ENCODE results near the gene NEIL3.

Gene NEIL3

GRCh38 chr4:177371461-177371860, 61.8 kb downstream of the NEIL3 start:
- no peak for DNase-seq (ENCODE audit: low read depth)

- no peak for DNase-seq (ENCODE audit: low read depth)
Measured at GRCh38 chr4:177374966-177375365, 65.3 kb downstream of the NEIL3 start.

- no peak for DNase-seq (ENCODE audit: low read depth)
Measured at GRCh38 chr4:177375372-177375771, 65.7 kb downstream of the NEIL3 start.

- no peak for DNase-seq (ENCODE audit: low read depth)
Measured at GRCh38 chr4:177376024-177376423, 66.3 kb downstream of the NEIL3 start.

- DNase-seq (ENCODE audit: low read depth), result no peak
Measured at GRCh38 chr4:177380730-177381287, 71.1 kb downstream of the NEIL3 start.

GRCh38 chr4:177381762-177382310, 72.2 kb downstream of the NEIL3 start:
- no peak for DNase-seq (ENCODE audit: low read depth)

GRCh38 chr4:177384856-177385397, 75.3 kb downstream of the NEIL3 start:
- no peak for DNase-seq (ENCODE audit: low read depth)

- no peak for DNase-seq (ENCODE audit: low read depth)
Measured at GRCh38 chr4:177385576-177386277, 76.1 kb downstream of the NEIL3 start.

- DNase-seq (ENCODE audit: low read depth), result no peak
Measured at GRCh38 chr4:177386278-177386815, 76.7 kb downstream of the NEIL3 start.

GRCh38 chr4:177391287-177391686, 81.6 kb downstream of the NEIL3 start:
- no peak for DNase-seq (ENCODE audit: low read depth)

GRCh38 chr4:177391953-177392352, 82.3 kb downstream of the NEIL3 start:
- DNase-seq (ENCODE audit: low read depth), result no peak

- DNase-seq (ENCODE audit: low read depth), result no peak
Measured at GRCh38 chr4:177393236-177393635, 83.6 kb downstream of the NEIL3 start.

- no peak for DNase-seq (ENCODE audit: low read depth)
Measured at GRCh38 chr4:177396352-177396751, 86.7 kb downstream of the NEIL3 start.

GRCh38 chr4:177400030-177400429, 90.4 kb downstream of the NEIL3 start:
- no peak for DNase-seq (ENCODE audit: low read depth)

- no peak for DNase-seq (ENCODE audit: low read depth)
Measured at GRCh38 chr4:177401658-177402273, 92.1 kb downstream of the NEIL3 start.

GRCh38 chr4:177403746-177404145, 94.1 kb downstream of the NEIL3 start:
- DNase-seq (ENCODE audit: low read depth), result no peak

GRCh38 chr4:177404342-177404741, 94.7 kb downstream of the NEIL3 start:
- no peak for DNase-seq (ENCODE audit: low read depth)

- DNase-seq (ENCODE audit: low read depth), result no peak
Measured at GRCh38 chr4:177404986-177405385, 95.3 kb downstream of the NEIL3 start.

GRCh38 chr4:177405508-177405907, 95.8 kb downstream of the NEIL3 start:
- no peak for DNase-seq (ENCODE audit: low read depth)

- DNase-seq (ENCODE audit: low read depth), result no peak
Measured at GRCh38 chr4:177408023-177408422, 98.3 kb downstream of the NEIL3 start.

- no peak for DNase-seq (ENCODE audit: low read depth)
Measured at GRCh38 chr4:177410566-177410965, 100.9 kb downstream of the NEIL3 start.

- no peak for DNase-seq (ENCODE audit: low read depth)
Measured at GRCh38 chr4:177411996-177412395, 102.3 kb downstream of the NEIL3 start.
